Measurements from ENCODE around the gene IL36RN. TPM values are rescaled to one million over a fixed set of nuclear protein-coding genes. Genes with fewer than 3 reads are reported as not detected.

The IL36RN gene
- polyA plus RNA-seq, 2 of the 4 experiments (the other 2 are of a cell fraction) = not detected

- TF ChIP-seq TP53 (CRISPR knock-in tag; IDR thresholded peaks at IDR 0.05) (no peak), NR3C1 (IDR thresholded peaks at IDR 0.05) (no peak), ZNF302 (CRISPR knock-in tag; IDR thresholded peaks at IDR 0.05) (no peak), HMGXB4 (CRISPR knock-in tag; IDR thresholded peaks at IDR 0.05; ENCODE audit: borderline replicate concordance) (no peak), ATOH8 (CRISPR knock-in tag; IDR thresholded peaks at IDR 0.05; ENCODE audit: low read depth) (no peak), FOSB (CRISPR knock-in tag; IDR thresholded peaks at IDR 0.05) (no peak), CTCF (IDR thresholded peaks at IDR 0.05) (no peak), KDM5A (IDR thresholded peaks at IDR 0.05) (no peak), ZC3H11A (IDR thresholded peaks at IDR 0.05) (no peak), CEBPB (IDR thresholded peaks at IDR 0.05) (no peak), FOXS1 (CRISPR knock-in tag; IDR thresholded peaks at IDR 0.05) (no peak), HES2 (IDR thresholded peaks at IDR 0.05) (no peak), RCOR1 (IDR thresholded peaks at IDR 0.05; ENCODE audit: low read depth, low read length) (no peak), RNF2 (IDR thresholded peaks at IDR 0.05; ENCODE audit: borderline replicate concordance, low read depth) (no peak), POLR2A (IDR thresholded peaks at IDR 0.05; ENCODE audit: low read length) (no peak)
- peak in 1 of 2 experiments; percentile 64; a peak in 3 of 6 replicates for ATAC-seq
- Histone ChIP-seq H3K4me1 (no peaks in the 10 kb centered on the region), H3K4me2 (no peak overlapping the region), H3K27ac (no peak overlapping the region; a peak in 1 of 6 replicates), H3K9me3 (no peaks in the 10 kb centered on the region), H3K4me3 (no peak overlapping the region)
- ChIA-PET POLR2A (no interaction called here), CTCF (interaction anchor here (0.8 to 2.3 kb wide), 3 partner anchors 20 to 34 kb away, joined by 3 to 9 read pairs (median 8); no protein-coding TSS in a partner anchor)
- 63% methylated on average over 3 of the region's 3 CpGs for WGBS (ENCODE audit: missing lambda C conversion rate)
- no peak for DNase-seq (ENCODE audit: low read depth in 1 of 2, low spot score in 1 of 2)
- FAIRE-seq = no peak
Measured at GRCh38 chr2:113104054-113104611, 45.1 kb downstream of the IL36RN start.

GRCh38 chr2:113105047-113105785 lies 46.2 kb downstream of the IL36RN start:
- no peaks in the 10 kb centered on the region for H3K9me3 ChIP-seq
- peak; percentile 76 to 83; a peak in 5 of 6 replicates for ATAC-seq
- H3K4me3 ChIP-seq = no peak overlapping the region
- no peak for TF ChIP-seq RFX5 (IDR thresholded peaks at IDR 0.05)
- TF ChIP-seq FOSL2 (IDR thresholded peaks at IDR 0.05) = no peak
- peak; percentile 21; the same call in 1 of the 2 replicates for TF ChIP-seq FOSL2 (CRISPR knock-in tag; IDR thresholded peaks at IDR 0.05)
- FAIRE-seq = no peak
- H3K27ac ChIP-seq = peak overlapping the region in 1 of 2 experiments; percentile 34; a peak in 1 of 6 replicates
- no peak overlapping the region for H3K4me2 ChIP-seq
- ChIA-PET POLR2A (no interaction called here), CTCF (interaction anchor here (0.8 to 2.3 kb wide), 5 partner anchors 18 to 33 kb away, joined by 3 to 9 read pairs (median 3); no protein-coding TSS in a partner anchor)
- DNase-seq (ENCODE audit: low read depth in 1 of 2, low spot score in 1 of 2) = peak; percentile 26 to 36
- 34% methylated on average over 6 of the region's 6 CpGs for WGBS (ENCODE audit: missing lambda C conversion rate)
- no peaks in the 10 kb centered on the region for H3K4me1 ChIP-seq

- ChIA-PET CTCF (no interaction called here), POLR2A (no interaction called here)
- Histone ChIP-seq H3K4me3 (no peak overlapping the region), H3K4me1 (no peaks in the 10 kb centered on the region), H3K27ac (no peak overlapping the region), H3K9me3 (no peaks in the 10 kb centered on the region), H3K4me2 (no peak overlapping the region)
- DNase-seq (ENCODE audit: low read depth in 1 of 2, low spot score in 1 of 2) = no peak
- no peak for FAIRE-seq
- no peak for ATAC-seq
- peak; percentile 81 for TF ChIP-seq MAFK (IDR thresholded peaks at IDR 0.05; ENCODE audit: partially characterized antibody)
- no peak for TF ChIP-seq FOSB (CRISPR knock-in tag; IDR thresholded peaks at IDR 0.05)
- WGBS (ENCODE audit: missing lambda C conversion rate) = 47% methylated on average over 3 of the region's 3 CpGs
Measured at GRCh38 chr2:113111121-113111520, 52.1 kb downstream of the IL36RN start.

Measured in A549 (cell line).